Bronchial epithelial cell (primary cell): Measurements from ENCODE around the gene BICD2. TPM values are rescaled to one million over a fixed set of nuclear protein-coding genes. Genes with fewer than 3 reads are reported as not detected.

Source experiments
- DNase-seq: peaks from one replicate; pipeline ENCODE4 v3.0.0-alpha.2; 2010; ENCODE audit warnings: low read depth
- FAIRE-seq: peaks from 2 replicates; lab custom pipeline; 2011; peaks lifted over from hg19 to GRCh38; lab: Jason Lieb, UNC
- H3K27me3 ChIP-seq: 2 replicates; pipeline ENCODE4 v1.5.1; 2011; ENCODE audit warnings: low read length; ENCODE audit not compliant: control insufficient read depth, insufficient read depth
- H3K36me3 ChIP-seq: 2 replicates; pipeline ENCODE4 v1.5.1; 2011; ENCODE audit warnings: low read length; ENCODE audit not compliant: control insufficient read depth, insufficient read depth
- H3K4me3 ChIP-seq: 2 replicates; pipeline ENCODE4 v1.5.1; 2011; ENCODE audit warnings: mild to moderate bottlenecking, low read depth, low read length, control low read depth
- CTCF ChIP-seq: IDR thresholded peaks from 2 replicates; pipeline ENCODE4 v1.5.1; 2011; ENCODE audit warnings: mild to moderate bottlenecking, moderate library complexity, low read length, control low read depth, inconsistent platforms; ENCODE audit not compliant: insufficient read depth, severe bottlenecking
- total RNA-seq: library from RNA; depleted of rRNA; stranded (reverse); fragments of >200 nt; gene quantifications from 2 replicates; pipeline ENCODE4 v1.2.1, GENCODE V29; 2014

The BICD2 gene
- total RNA-seq, 1 donor from 2014 or later: 92.7 TPM

- DNase-seq (no peak), FAIRE-seq (no peak)
- no peak for TF ChIP-seq CTCF
- Histone ChIP-seq H3K27me3 (no peaks in the 10 kb centered on the region), H3K4me3 (no peak overlapping the region), H3K36me3 (peaks cover 48% of the 10 kb centered on the region)
These were observed 49.7 kb downstream of the BICD2 start for GRCh38 chr9:92714787-92715487.

DNA sequence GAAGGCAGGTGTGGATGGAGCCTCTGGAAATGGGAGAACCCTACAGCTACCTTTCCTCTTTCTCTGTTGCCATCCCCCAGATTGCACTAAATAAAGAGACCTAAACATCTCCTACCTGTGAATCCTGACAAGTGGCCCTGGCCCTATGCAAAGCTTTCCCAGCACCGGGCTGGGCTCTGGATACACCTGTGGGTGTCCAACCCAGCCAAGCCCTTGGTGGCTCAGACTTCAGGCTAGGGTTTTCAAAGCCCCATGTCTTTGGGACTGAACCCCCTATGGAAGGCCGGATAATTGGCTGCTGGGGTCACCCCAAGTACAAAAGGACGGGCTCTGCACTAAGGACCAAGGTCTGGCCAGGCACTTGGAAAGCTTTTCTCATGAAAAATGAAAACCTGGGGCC, 50.6 kb downstream of the BICD2 start:
- Histone ChIP-seq H3K27me3 (no peaks in the 10 kb centered on the region), H3K36me3 (peaks cover 43% of the 10 kb centered on the region), H3K4me3 (no peak overlapping the region)
- no peak for FAIRE-seq
- DNase-seq: no peak
- no peak for TF ChIP-seq CTCF

DNA sequence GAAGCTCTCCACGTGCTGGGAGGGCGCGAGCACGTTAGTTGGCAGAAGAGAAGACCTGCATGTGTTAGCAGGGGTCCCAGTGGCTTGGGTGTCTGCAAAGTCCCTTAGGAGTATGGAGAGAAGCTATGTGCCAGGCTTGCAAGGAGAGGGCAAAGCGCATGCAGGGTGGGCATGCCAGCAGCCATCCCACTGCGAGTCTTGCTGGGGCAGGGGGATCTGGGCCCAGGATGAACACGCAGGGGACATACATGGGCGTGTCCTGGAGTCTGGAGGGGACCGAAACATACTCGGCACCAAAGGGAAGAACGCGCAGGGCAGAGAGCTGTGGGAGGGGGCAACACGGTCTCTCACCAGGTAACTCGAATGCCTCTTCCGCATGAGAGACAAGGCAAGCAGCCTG, 51.1 kb downstream of the BICD2 start:
- no peak for FAIRE-seq

DNA sequence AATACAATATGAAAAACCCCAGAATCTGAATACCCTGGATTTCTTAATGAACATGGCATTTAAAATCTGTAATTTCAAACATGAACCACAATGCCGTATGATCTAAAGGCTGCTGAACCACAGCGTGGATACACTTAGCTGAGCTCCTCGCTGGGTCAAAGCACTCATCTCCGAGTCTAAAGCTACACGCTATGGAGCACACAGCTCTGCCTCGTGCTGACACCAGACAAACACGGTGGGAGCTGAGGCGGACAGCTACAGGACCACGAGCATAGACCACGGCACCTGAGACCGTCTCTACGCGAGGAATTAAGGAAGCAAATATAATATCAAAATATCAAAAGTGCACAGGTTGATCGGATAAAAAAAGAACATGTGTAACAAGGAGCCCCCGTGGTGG, 51.9 kb downstream of the BICD2 start:
- Histone ChIP-seq H3K27me3 (no peaks in the 10 kb centered on the region), H3K36me3 (peaks cover 31% of the 10 kb centered on the region), H3K4me3 (no peak overlapping the region)
- no peak for FAIRE-seq
- no peak for TF ChIP-seq CTCF
- DNase-seq: no peak

More for the DNA sequence above, 51.1 kb downstream of the BICD2 start:
- Histone ChIP-seq H3K36me3 (peaks cover 38% of the 10 kb centered on the region), H3K4me3 (no peak overlapping the region), H3K27me3 (no peaks in the 10 kb centered on the region)
- no peak for DNase-seq
- no peak for TF ChIP-seq CTCF

DNA sequence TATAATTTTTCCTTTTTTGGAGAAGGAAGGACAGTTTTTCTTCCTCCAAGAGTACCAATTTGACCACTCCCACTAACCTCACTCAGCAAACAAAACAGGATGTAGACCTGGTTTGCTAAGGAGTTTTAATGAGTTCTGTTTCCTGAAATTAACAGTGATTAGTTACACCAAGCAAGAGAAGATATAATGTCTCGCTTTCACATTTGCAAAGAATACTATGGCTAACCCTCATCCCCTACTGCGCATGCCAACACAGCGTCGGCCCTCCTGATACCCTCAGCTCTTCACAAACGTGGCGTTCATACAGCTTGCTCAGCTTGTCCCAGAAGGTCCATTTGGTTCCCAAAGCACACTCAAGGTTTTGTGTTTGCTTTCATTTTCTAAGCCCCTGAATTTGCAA, 52.8 kb downstream of the BICD2 start:
- no peak for DNase-seq

More for the DNA sequence above, 52.8 kb downstream of the BICD2 start:
- no peak for TF ChIP-seq CTCF
- H3K36me3 ChIP-seq: peaks cover 25% of the 10 kb centered on the region
- H3K4me3 ChIP-seq: no peak overlapping the region
- no peaks in the 10 kb centered on the region for H3K27me3 ChIP-seq
- no peak for FAIRE-seq
